ENCODE results near the gene TMEM250. TPM values are rescaled to one million over a fixed set of nuclear protein-coding genes. Genes with fewer than 3 reads are reported as not detected.

Gene TMEM250
- total RNA-seq, 3 donors from 2014 or later (not counting 1 experiment from before 2014, with no cell fraction given), result 19.5 to 34.3 (median 33.6) TPM

DNA sequence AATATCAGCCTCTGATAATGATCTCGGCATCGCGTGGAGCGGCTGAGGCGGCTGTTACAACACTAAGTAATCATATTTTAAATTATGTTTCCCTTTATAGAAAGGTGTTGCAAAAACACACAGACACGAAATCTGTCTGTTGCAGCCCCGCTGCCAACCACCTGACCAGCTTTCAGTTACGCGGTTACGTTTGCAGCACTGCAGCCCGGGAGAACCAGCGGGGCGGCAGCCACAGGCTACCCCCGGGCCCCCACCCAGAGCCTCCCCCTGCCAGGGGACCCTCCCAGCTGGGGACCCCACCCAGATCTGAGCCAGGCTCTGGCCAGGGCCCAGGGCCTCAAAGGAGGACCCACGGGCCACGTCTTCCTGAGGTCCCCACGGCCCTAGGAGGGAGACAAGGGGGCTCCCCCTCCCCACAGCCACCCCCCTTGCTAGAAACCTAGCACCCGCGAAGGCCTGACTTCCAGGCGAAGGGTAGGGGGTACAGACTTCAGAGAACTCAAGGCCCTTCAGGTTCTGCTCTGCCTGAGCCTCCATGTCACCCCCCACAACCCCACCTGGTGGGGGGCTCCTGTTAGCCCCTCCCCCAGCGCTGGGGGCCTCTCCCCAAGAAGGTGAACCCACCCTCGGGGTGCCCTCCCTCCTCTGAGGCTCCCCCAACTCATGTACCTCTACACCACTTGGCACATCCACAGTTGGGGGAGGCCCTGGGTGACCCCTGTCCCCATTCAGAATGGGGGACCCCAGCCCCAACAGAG, 29.6 kb downstream of the TMEM250 start:
- H3K4me3 ChIP-seq (ENCODE audit: low read length), result no peak overlapping the region
- intact Hi-C loops (cut with micrococcal nuclease), result loop anchor here (1.0 kb wide), 1 partner anchor 34 kb away; no protein-coding TSS in a partner anchor
- TF ChIP-seq, protein P1, sequence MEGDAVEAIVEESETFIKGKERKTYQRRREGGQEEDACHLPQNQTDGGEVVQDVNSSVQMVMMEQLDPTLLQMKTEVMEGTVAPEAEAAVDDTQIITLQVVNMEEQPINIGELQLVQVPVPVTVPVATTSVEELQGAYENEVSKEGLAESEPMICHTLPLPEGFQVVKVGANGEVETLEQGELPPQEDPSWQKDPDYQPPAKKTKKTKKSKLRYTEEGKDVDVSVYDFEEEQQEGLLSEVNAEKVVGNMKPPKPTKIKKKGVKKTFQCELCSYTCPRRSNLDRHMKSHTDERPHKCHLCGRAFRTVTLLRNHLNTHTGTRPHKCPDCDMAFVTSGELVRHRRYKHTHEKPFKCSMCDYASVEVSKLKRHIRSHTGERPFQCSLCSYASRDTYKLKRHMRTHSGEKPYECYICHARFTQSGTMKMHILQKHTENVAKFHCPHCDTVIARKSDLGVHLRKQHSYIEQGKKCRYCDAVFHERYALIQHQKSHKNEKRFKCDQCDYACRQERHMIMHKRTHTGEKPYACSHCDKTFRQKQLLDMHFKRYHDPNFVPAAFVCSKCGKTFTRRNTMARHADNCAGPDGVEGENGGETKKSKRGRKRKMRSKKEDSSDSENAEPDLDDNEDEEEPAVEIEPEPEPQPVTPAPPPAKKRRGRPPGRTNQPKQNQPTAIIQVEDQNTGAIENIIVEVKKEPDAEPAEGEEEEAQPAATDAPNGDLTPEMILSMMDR (IDR thresholded peaks at IDR 0.05), result no peak
- no peaks in the 10 kb centered on the region for H3K9me3 Mint-ChIP-seq
- peaks cover 7 to 40% of the 10 kb centered on the region in 2 donors for H3K4me1 Mint-ChIP-seq
- H3K4me3 Mint-ChIP-seq, result peak overlapping the region; percentile 21
- no peaks in the 10 kb centered on the region for H3K36me3 ChIP-seq (ENCODE audit: control insufficient read depth, insufficient read depth, low read length)
- H3K9me3 ChIP-seq (ENCODE audit: control insufficient read depth, insufficient read depth, low read length), result no peaks in the 10 kb centered on the region
- no peaks in the 10 kb centered on the region for H3K27me3 Mint-ChIP-seq (ENCODE audit: low read depth in 2 of 2)
- ATAC-seq, result peak; percentile 57 to 74 (median 64)
- peaks cover 42% of the 10 kb centered on the region for H3K4me1 ChIP-seq (ENCODE audit: control insufficient read depth, insufficient read depth, low read length)
- peak overlapping the region; percentile 39 to 66 for H3K27ac Mint-ChIP-seq
- H3K27me3 ChIP-seq (ENCODE audit: control insufficient read depth, insufficient read depth, low read length), result no peaks in the 10 kb centered on the region
- no peaks in the 10 kb centered on the region for H3K36me3 Mint-ChIP-seq
- DNase-seq, result no peak
- H3K27ac ChIP-seq (ENCODE audit: low read length), result no peak overlapping the region
- 12% methylated on average over 22 of the region's 22 CpGs for WGBS (ENCODE audit: insufficient coverage)

DNA sequence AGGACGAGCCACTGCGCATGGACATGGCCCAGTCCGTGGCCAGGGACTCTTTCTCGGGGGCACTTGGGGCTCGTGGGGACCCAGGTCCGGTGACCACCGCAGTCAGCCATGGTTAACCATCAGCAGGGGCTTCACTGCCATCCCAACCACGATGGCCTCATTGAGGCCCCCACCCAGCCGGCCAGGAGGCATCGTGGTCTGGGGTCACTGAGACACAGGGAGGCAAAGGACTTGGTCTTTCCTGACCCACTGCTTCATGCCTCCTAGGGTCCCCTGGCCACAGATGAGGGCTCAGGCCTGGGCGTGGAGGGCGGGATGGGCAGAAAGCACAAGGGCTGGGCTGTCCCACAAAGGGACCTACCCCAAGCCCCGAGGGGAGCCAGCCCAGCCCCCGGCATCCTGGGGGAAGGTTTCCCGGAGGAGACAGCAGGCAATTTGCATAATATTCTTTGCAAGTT, 30.2 kb downstream of the TMEM250 start:
- 59% methylated on average over 15 of the region's 15 CpGs for WGBS (ENCODE audit: insufficient coverage)
- no peak overlapping the region for H3K4me3 ChIP-seq (ENCODE audit: low read length)
- no peaks in the 10 kb centered on the region for H3K27me3 Mint-ChIP-seq (ENCODE audit: low read depth in 2 of 2)
- H3K9me3 Mint-ChIP-seq, result no peaks in the 10 kb centered on the region
- TF ChIP-seq, protein P1 (IDR thresholded peaks at IDR 0.05), result no peak
- no peak overlapping the region for H3K27ac ChIP-seq (ENCODE audit: low read length)
- DNase-seq, result no peak
- no peak overlapping the region for H3K4me3 Mint-ChIP-seq
- peaks cover 36% of the 10 kb centered on the region for H3K4me1 ChIP-seq (ENCODE audit: control insufficient read depth, insufficient read depth, low read length)
- H3K4me1 Mint-ChIP-seq, result peaks cover 8 to 34% of the 10 kb centered on the region in 2 donors
- no peak overlapping the region for H3K27ac Mint-ChIP-seq
- ATAC-seq, result no peak
- no peaks in the 10 kb centered on the region for H3K36me3 ChIP-seq (ENCODE audit: control insufficient read depth, insufficient read depth, low read length)
- H3K36me3 Mint-ChIP-seq, result no peaks in the 10 kb centered on the region
- intact Hi-C loops (cut with micrococcal nuclease), result no loop called here
- no peaks in the 10 kb centered on the region for H3K9me3 ChIP-seq (ENCODE audit: control insufficient read depth, insufficient read depth, low read length)
- H3K27me3 ChIP-seq (ENCODE audit: control insufficient read depth, insufficient read depth, low read length), result no peaks in the 10 kb centered on the region

DNA sequence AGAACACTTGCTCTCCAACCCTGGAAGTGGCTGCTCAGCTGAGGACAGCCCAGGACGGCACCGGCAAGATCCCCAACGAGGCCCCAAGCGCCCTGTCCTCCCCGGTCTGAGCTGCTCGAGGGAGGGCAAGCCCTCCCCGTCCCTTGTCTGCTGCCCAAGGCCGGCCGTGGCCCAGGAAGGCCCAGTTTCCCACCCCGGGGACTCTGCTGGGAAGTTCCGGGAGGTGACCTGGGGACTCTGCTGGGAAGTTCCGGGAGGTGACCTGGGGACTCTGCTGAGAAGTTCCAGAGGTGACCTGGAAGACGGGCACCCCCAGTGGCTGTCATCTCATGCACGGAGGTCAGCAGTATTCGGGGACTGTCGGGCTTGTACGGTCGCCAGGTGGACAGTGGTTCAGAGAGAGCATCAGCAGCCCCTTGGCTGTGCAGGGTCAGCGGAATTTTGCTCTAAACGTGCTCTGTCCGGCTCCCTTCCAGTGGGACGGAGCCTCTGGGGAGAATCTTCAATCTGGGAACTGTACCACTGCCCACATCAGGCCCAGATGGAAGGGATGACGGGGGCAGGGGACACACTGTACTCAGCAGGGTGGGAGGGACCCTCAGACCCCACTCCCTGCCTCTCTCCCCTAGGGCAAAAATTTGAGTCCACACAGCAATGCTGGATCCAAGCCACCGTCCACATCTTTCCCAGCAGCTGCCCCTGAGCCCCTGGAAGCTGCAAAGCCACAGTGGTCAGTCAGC, 30.8 kb downstream of the TMEM250 start:
- Histone ChIP-seq H3K27me3 (ENCODE audit: control insufficient read depth, insufficient read depth, low read length) (no peaks in the 10 kb centered on the region), H3K4me1 (ENCODE audit: control insufficient read depth, insufficient read depth, low read length) (peaks cover 31% of the 10 kb centered on the region), H3K27ac (ENCODE audit: low read length) (no peak overlapping the region), H3K9me3 (ENCODE audit: control insufficient read depth, insufficient read depth, low read length) (no peaks in the 10 kb centered on the region), H3K36me3 (ENCODE audit: control insufficient read depth, insufficient read depth, low read length) (no peaks in the 10 kb centered on the region), H3K4me3 (ENCODE audit: low read length) (no peak overlapping the region)
- H3K9me3 Mint-ChIP-seq, result no peaks in the 10 kb centered on the region
- no peaks in the 10 kb centered on the region for H3K27me3 Mint-ChIP-seq (ENCODE audit: low read depth in 2 of 2)
- ATAC-seq, result no peak
- no peak overlapping the region for H3K27ac Mint-ChIP-seq
- H3K36me3 Mint-ChIP-seq, result no peaks in the 10 kb centered on the region
- intact Hi-C loops (cut with micrococcal nuclease), result no loop called here
- no peak overlapping the region for H3K4me3 Mint-ChIP-seq
- WGBS (ENCODE audit: insufficient coverage), result 90% methylated on average over 24 of the region's 24 CpGs
- DNase-seq, result no peak
- peaks cover 14 to 30% of the 10 kb centered on the region in 2 donors for H3K4me1 Mint-ChIP-seq
- TF ChIP-seq, protein P1 (IDR thresholded peaks at IDR 0.05), result no peak

All from natural killer cell (primary cell).